Sigmoid colon (tissue), 7 donors: ENCODE results near the gene ATP1A3. TPM values are rescaled to one million over a fixed set of nuclear protein-coding genes. Genes with fewer than 3 reads are reported as not detected.

Source experiments
- DNase-seq: peaks from one replicate; pipeline ENCODE4 v3.0.0-alpha.2; 2019
- H3K27ac ChIP-seq, 4 donors: fragments of 200-600 bp; sonication (generic); one replicate each; pipeline ENCODE4 v1.5.1; 2016 to 2019; ENCODE audit warnings: mild to moderate bottlenecking in 1 of 4
- H3K27me3 ChIP-seq, 3 donors: fragments of 200-600 bp; sonication (generic); one replicate each; pipeline ENCODE4 v1.5.1; 2019; ENCODE audit warnings: mild to moderate bottlenecking in 1 of 3
- H3K36me3 ChIP-seq, 4 donors: fragments of 200-600 bp; sonication (generic); one replicate each; pipeline ENCODE4 v1.5.1; 2016 to 2019
- H3K4me1 ChIP-seq, 4 donors: fragments of 200-600 bp; sonication (generic); one replicate each; pipeline ENCODE4 v1.5.1; 2017 to 2019
- H3K4me3 ChIP-seq, 4 donors: fragments of 200-600 bp; sonication (generic); one replicate each; pipeline ENCODE4 v1.5.1; 2017 to 2019; ENCODE audit warnings: mild to moderate bottlenecking in 2 of 4, moderate library complexity in 1 of 4
- H3K9me3 ChIP-seq, 4 donors: fragments of 200-600 bp in 3 of 4; sonication (generic) in 3 of 4; one replicate each; pipeline versions ENCODE4 v1.5.1 to v1.6.1; 2013 to 2019
- EP300 ChIP-seq, 4 donors: sonication (generic); formaldehyde crosslinking; IDR thresholded peaks; one replicate each; pipeline ENCODE4 v1.6.1; 2017; ENCODE audit warnings: antibody characterized with exemption in 4 of 4
- POLR2A ChIP-seq, 2 donors: fragments of 450-650 bp; IDR thresholded peaks; one replicate each; pipeline ENCODE4 v1.6.1; 2016; ENCODE audit warnings: antibody characterized with exemption in 2 of 2, mild to moderate bottlenecking in 2 of 2, moderate library complexity in 2 of 2
- POLR2AphosphoS5 ChIP-seq, 4 donors: sonication (generic); formaldehyde crosslinking; IDR thresholded peaks; one replicate each; pipeline ENCODE4 v1.6.1; 2017; ENCODE audit warnings: antibody characterized with exemption in 4 of 4
- WGBS, 2 donors: extraction: QIAGEN DNeasy Blood & Tissue Kit; methylation state at CpG; one replicate each; pipeline ENCODE4 v1.1.7; 2013; 5-methylcytosine and 5-hydroxymethylcytosine counted together
- intact Hi-C: fragments of 100-400 bp; cut with DNase I; formaldehyde crosslinking; loops from one replicate; pipeline ENCODE4 v1.15.1; 2023
- polyA plus RNA-seq, 3 donors: library from polyadenylated mRNA; stranded (reverse); fragments of 200-250 nt; gene quantifications; one replicate each; pipeline ENCODE4 v1.2.3, GENCODE V29; 2013
- total RNA-seq, 4 donors: library from RNA; depleted of rRNA; stranded (reverse); fragments of >200 nt; gene quantifications; one replicate each; pipeline ENCODE4 v1.1.0, GENCODE V29; 2016
- TF ChIP-seq, protein P1 (sequence below), 4 experiments: fragments of 450-650 bp in 3 of 4; fragments of 200-600 bp in 1 of 4; IDR thresholded peaks; one replicate each; pipeline ENCODE4 v1.5.1; 2016 to 2019; ENCODE audit warnings: antibody characterized with exemption in 4 of 4, mild to moderate bottlenecking in 3 of 4, moderate library complexity in 2 of 4
- donor health status: healthy with polysubstance abuse.
- donor health status: Bipolar disorder and iron deficiency.
- donor health status: healthy.

Gene ATP1A3
- total and polyA plus RNA-seq, 7 donors, result 0.46 to 4.3 (median 3.0) TPM; not detected in 1

DNA sequence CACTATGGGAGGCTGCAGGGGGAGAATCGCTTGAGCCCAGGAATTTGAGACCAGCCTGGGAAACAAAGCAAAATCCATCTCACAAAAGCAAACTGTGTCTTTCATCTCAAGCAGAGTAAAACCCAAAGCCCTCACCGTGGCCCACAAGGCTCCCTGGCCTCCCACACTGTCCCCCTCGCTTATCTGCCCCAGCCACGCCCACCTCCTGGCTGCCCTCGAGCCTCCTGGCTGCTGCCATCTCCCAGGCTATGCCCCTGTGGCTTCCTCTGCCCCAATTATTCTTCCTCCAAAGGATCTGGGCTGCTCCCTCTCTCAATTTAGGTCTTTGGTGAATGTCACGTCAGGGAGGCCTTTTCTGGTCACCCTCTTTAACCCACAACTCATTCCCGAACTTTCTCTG lies 38.5 kb downstream of the ATP1A3 start:
- no peak overlapping the region for H3K27ac ChIP-seq
- peaks cover 0 to 16% (median 7%) of the 10 kb centered on the region in 4 donors for H3K36me3 ChIP-seq
- DNase-seq, result no peak
- H3K4me1 ChIP-seq, result peaks cover 0 to 19% (median 14%) of the 10 kb centered on the region in 4 donors
- H3K4me3 ChIP-seq, result no peak overlapping the region
- intact Hi-C loops, result loop anchor here (10.0 kb wide), 1 partner anchor 79 kb away; no protein-coding TSS in a partner anchor
- WGBS, 2 donors, result 54 to 75% methylated on average over 7 of the region's 7 CpGs
- no peaks in the 10 kb centered on the region for H3K9me3 ChIP-seq
- no peaks in the 10 kb centered on the region for H3K27me3 ChIP-seq
- TF ChIP-seq, protein P1, sequence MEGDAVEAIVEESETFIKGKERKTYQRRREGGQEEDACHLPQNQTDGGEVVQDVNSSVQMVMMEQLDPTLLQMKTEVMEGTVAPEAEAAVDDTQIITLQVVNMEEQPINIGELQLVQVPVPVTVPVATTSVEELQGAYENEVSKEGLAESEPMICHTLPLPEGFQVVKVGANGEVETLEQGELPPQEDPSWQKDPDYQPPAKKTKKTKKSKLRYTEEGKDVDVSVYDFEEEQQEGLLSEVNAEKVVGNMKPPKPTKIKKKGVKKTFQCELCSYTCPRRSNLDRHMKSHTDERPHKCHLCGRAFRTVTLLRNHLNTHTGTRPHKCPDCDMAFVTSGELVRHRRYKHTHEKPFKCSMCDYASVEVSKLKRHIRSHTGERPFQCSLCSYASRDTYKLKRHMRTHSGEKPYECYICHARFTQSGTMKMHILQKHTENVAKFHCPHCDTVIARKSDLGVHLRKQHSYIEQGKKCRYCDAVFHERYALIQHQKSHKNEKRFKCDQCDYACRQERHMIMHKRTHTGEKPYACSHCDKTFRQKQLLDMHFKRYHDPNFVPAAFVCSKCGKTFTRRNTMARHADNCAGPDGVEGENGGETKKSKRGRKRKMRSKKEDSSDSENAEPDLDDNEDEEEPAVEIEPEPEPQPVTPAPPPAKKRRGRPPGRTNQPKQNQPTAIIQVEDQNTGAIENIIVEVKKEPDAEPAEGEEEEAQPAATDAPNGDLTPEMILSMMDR (IDR thresholded peaks at IDR 0.05), result no peak
- TF ChIP-seq POLR2AphosphoS5 (IDR thresholded peaks at IDR 0.05) (no peak), POLR2A (IDR thresholded peaks at IDR 0.05) (no peak), EP300 (IDR thresholded peaks at IDR 0.05) (no peak)

DNA sequence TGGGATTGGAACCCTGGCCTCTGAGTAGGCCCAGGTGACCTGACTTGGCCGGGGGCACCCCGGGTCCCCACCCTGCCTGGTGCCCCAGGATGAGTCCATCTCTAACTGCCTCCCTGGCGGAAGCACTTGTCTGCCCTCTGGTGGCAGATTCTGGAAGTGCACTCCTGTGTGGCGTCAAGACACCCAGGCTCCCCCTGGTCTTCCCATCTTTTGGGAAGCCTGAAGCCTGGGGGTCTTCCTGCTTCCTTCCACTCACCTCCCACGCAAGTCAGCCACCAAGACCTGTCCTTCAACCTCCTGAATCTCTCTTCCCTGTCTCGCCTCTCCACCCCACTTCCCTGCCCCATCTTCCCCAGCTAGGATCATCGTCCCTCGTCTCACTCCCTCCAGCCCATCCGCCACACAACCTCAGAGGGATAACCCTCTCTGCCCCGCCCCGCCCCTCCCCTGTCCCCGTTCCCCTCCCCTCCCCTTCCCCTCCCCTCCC lies 42.3 kb downstream of the ATP1A3 start:
- Histone ChIP-seq H3K9me3 (no peaks in the 10 kb centered on the region), H3K27me3 (no peaks in the 10 kb centered on the region), H3K4me3 (no peak overlapping the region), H3K4me1 (no peaks in the 10 kb centered on the region), H3K36me3 (peaks cover 0 to 11% (median 6%) of the 10 kb centered on the region in 4 donors), H3K27ac (no peak overlapping the region)
- peak; percentile 86 for DNase-seq
- WGBS, 2 donors, result 2 to 5% methylated on average over 12 of the region's 12 CpGs
- no peak for TF ChIP-seq EP300 (IDR thresholded peaks at IDR 0.05)
- TF ChIP-seq, protein P1 (IDR thresholded peaks at IDR 0.05), result peak; percentile 76 to 99 (median 90)
- TF ChIP-seq POLR2AphosphoS5 (IDR thresholded peaks at IDR 0.05), result no peak
- intact Hi-C loops, result loop anchor here (10.0 kb wide), 1 partner anchor 83 kb away; no protein-coding TSS in a partner anchor

DNA sequence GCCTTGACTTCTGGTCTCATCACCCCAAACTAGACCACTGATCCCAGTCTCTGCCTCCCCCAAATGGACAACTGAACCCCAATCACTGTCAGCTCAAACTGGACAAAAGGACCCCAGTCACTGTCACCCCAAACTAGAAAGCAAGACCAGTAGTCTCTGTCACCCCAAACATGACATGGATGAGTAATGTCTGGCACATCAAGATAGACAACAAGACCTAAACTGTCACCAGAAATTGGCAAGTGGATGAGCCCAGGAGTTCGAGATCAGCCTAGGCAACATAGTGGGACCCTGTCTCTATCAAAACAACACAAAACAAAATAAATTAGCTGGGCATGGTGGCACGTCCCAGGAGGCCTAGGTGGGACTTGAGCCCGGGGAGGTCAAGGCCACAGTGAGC lies 46.9 kb downstream of the ATP1A3 start:
- H3K36me3 ChIP-seq, result no peaks in the 10 kb centered on the region
- no peak overlapping the region for H3K27ac ChIP-seq
- 90 to 92% methylated on average over 3 of the region's 3 CpGs for WGBS, 2 donors
- intact Hi-C loops, result no loop called here
- TF ChIP-seq EP300 (IDR thresholded peaks at IDR 0.05) (no peak), POLR2AphosphoS5 (IDR thresholded peaks at IDR 0.05) (no peak), POLR2A (IDR thresholded peaks at IDR 0.05) (no peak)
- TF ChIP-seq, protein P1 (IDR thresholded peaks at IDR 0.05), result no peak
- H3K4me3 ChIP-seq, result no peak overlapping the region
- no peaks in the 10 kb centered on the region for H3K4me1 ChIP-seq
- H3K9me3 ChIP-seq, result no peaks in the 10 kb centered on the region
- no peak for DNase-seq
- peaks cover 0 to 24% (median 14%) of the 10 kb centered on the region in 3 donors for H3K27me3 ChIP-seq

DNA sequence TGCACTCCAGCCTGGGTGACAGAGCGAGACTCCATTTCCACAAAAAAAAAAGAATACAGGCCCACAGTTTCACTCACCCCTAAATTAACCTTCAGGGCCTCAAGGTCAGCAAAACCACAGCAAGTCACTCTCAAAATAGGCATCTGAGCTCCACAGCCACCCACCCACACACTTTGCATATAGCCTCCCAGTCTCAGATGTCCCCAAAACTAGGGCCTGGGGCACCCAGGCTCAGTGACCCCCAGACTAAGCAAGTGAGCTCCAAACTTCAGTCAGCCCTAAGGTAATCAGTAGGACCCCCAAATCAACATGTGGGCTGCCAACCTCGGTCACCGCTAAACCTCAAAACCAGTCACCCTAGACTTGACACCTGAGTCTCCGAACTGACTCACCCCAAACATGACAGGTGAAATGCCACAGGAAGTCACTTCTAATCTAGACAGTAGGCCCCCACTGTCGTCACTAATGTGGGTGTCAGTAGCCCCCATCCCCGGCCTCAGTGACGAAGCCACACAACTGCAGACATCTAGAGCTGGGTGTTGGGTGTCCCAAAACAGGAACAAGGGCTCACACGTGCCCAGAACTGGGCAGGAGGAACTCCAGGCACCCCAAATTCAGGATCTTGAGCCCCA lies 48.8 kb downstream of the ATP1A3 start:
- Histone ChIP-seq H3K27ac (no peak overlapping the region), H3K4me3 (no peak overlapping the region), H3K9me3 (no peaks in the 10 kb centered on the region), H3K27me3 (peaks cover 16 to 43% (median 32%) of the 10 kb centered on the region in 3 donors), H3K4me1 (peaks cover 0 to 13% (median 11%) of the 10 kb centered on the region in 4 donors), H3K36me3 (no peaks in the 10 kb centered on the region)
- no peak for DNase-seq
- intact Hi-C loops, result no loop called here
- TF ChIP-seq POLR2AphosphoS5 (IDR thresholded peaks at IDR 0.05), result no peak
- no peak for TF ChIP-seq POLR2A (IDR thresholded peaks at IDR 0.05)
- TF ChIP-seq, protein P1 (IDR thresholded peaks at IDR 0.05), result no peak
- TF ChIP-seq EP300 (IDR thresholded peaks at IDR 0.05), result no peak
- 53 to 85% methylated on average over 8 of the region's 8 CpGs for WGBS, 2 donors
